CD14-positive monocyte (primary cell): ENCODE results near the gene KLHL36. TPM values are rescaled to one million over a fixed set of nuclear protein-coding genes. Genes with fewer than 3 reads are reported as not detected.

Experiments
- DNase-seq, 3 donors: peaks; one replicate each; pipeline ENCODE4 v3.0.0-alpha.2; 2011 to 2022
- H2AFZ ChIP-seq: 2 replicates; pipeline ENCODE4 v1.6.0; 2012; ENCODE audit warnings: mild to moderate bottlenecking, low read depth, low read length, inconsistent platforms; ENCODE audit not compliant: insufficient read depth, poor library complexity, severe bottlenecking
- H3K27ac ChIP-seq, 2 donors: 1 replicate in 1 of 2; 2 replicates in 1 of 2; pipeline ENCODE4 v1.5.1; 2012 to 2013; ENCODE audit warnings: low read length in 2 of 2, control low read depth in 1 of 2, inconsistent platforms in 1 of 2, low read depth in 1 of 2, mild to moderate bottlenecking in 1 of 2
- H3K27me3 ChIP-seq, 2 donors: one replicate each; pipeline versions ENCODE4 v1.6.0 to v1.6.1; 2011 to 2013; ENCODE audit warnings: low read length in 2 of 2; ENCODE audit not compliant: control insufficient read depth in 2 of 2, insufficient read depth in 2 of 2
- H3K36me3 ChIP-seq, 2 donors: replicated peaks in 1 of 2; 1 replicate in 1 of 2; 2 replicates in 1 of 2; pipeline versions ENCODE4 v1.5.1 to v1.6.1; 2012 to 2013; ENCODE audit warnings: low read length in 2 of 2, control low read depth in 1 of 2, inconsistent platforms in 1 of 2, mild to moderate bottlenecking in 1 of 2; ENCODE audit not compliant: insufficient read depth in 2 of 2, control insufficient read depth in 1 of 2
- H3K4me1 ChIP-seq, 2 donors: 1 replicate in 1 of 2; 2 replicates in 1 of 2; pipeline versions ENCODE4 v1.5.1 to v1.6.1; 2012 to 2013; ENCODE audit warnings: low read length in 2 of 2, control low read depth in 1 of 2, inconsistent platforms in 1 of 2, mild to moderate bottlenecking in 1 of 2, moderate library complexity in 1 of 2; ENCODE audit not compliant: insufficient read depth in 2 of 2, control insufficient read depth in 1 of 2
- H3K4me2 ChIP-seq: replicated peaks from 2 replicates; pipeline ENCODE3; 2012; ENCODE audit warnings: low read length, moderate library complexity, mild to moderate bottlenecking; ENCODE audit not compliant: poor library complexity, severe bottlenecking; ENCODE audit errors: extremely low read depth
- H3K4me3 ChIP-seq, 3 experiments: fragments of 200-600 bp in 1 of 3; sonication (generic) in 1 of 3; replicated peaks in 1 of 3; 1 replicate in 2 of 3; 2 replicates in 1 of 3; pipeline ENCODE4 v1.5.1; 2011 to 2013; ENCODE audit warnings: low read length in 3 of 3, mild to moderate bottlenecking in 3 of 3, control low read depth in 2 of 3, low read depth in 2 of 3, inconsistent platforms in 1 of 3, moderate library complexity in 1 of 3
- H3K79me2 ChIP-seq: 2 replicates; pipeline ENCODE4 v1.6.0; 2012; ENCODE audit warnings: mild to moderate bottlenecking, control low read depth, inconsistent platforms, low read length, moderate library complexity; ENCODE audit not compliant: insufficient read depth
- H3K9ac ChIP-seq: 2 replicates; pipeline ENCODE4 v1.6.0; 2017; ENCODE audit warnings: low read length, mild to moderate bottlenecking; ENCODE audit not compliant: insufficient read depth, poor library complexity, severe bottlenecking
- H3K9me3 ChIP-seq, 2 donors: replicated peaks in 1 of 2; 1 replicate in 1 of 2; 2 replicates in 1 of 2; pipeline versions ENCODE4 v1.5.1 to v1.6.1; 2012 to 2013; ENCODE audit warnings: low read length in 2 of 2, control low read depth in 1 of 2; ENCODE audit not compliant: control insufficient read depth in 1 of 2, insufficient read depth in 1 of 2
- H4K20me1 ChIP-seq: 2 replicates; pipeline ENCODE4 v1.6.0; 2012; ENCODE audit warnings: mild to moderate bottlenecking, low read length, control low read depth, moderate library complexity; ENCODE audit not compliant: insufficient read depth
- H3K27ac Mint-ChIP-seq, 7 donors: one replicate each; pipeline ENCODE4 v1.8.0; 2020; ENCODE audit warnings: mild to moderate bottlenecking in 7 of 7, mixed read lengths in 7 of 7, moderate library complexity in 6 of 7, inconsistent platforms in 2 of 7
- H3K27me3 Mint-ChIP-seq, 3 donors: one replicate each; pipeline ENCODE4 v1.8.0; 2021 to 2022; ENCODE audit warnings: low read depth in 3 of 3, mild to moderate bottlenecking in 3 of 3, mixed read lengths in 3 of 3, moderate library complexity in 3 of 3, inconsistent platforms in 1 of 3
- H3K36me3 Mint-ChIP-seq, 2 donors: one replicate each; pipeline ENCODE4 v1.8.0; 2020; ENCODE audit warnings: mixed read lengths in 2 of 2, inconsistent platforms in 1 of 2, mild to moderate bottlenecking in 1 of 2
- H3K4me1 Mint-ChIP-seq: one replicate; pipeline ENCODE4 v1.8.0; 2020; ENCODE audit warnings: mild to moderate bottlenecking, mixed read lengths
- H3K4me3 Mint-ChIP-seq, 2 donors: one replicate each; pipeline ENCODE4 v1.8.0; 2020; ENCODE audit warnings: mild to moderate bottlenecking in 2 of 2, mixed read lengths in 2 of 2, moderate library complexity in 1 of 2
- H3K9me3 Mint-ChIP-seq, 7 donors: one replicate each; pipeline ENCODE4 v1.8.0; 2020 to 2022; ENCODE audit warnings: mixed read lengths in 7 of 7, mild to moderate bottlenecking in 6 of 7, moderate library complexity in 6 of 7, inconsistent platforms in 2 of 7
- WGBS: methylation state at CpG from one replicate; pipeline ENCODE4 v1.1.5; 2013; ENCODE audit warnings: missing lambda C conversion rate; ENCODE audit not compliant: insufficient coverage; 5-methylcytosine and 5-hydroxymethylcytosine counted together
- intact Hi-C, 2 donors: fragments of 100-400 bp; cut with micrococcal nuclease; formaldehyde crosslinking; loops; one replicate each; pipeline versions ENCODE4 v1.15.0 to v1.15.1; 2023
- polyA plus RNA-seq, 3 donors: library from polyadenylated mRNA; depleted of rRNA in 1 of 3; unstranded in 2 of 3; stranded (reverse) in 1 of 3; fragments of 300-500 nt in 2 of 3; fragments of >200 nt in 1 of 3; fragmentation: Illumina TruSeq in 2 of 3; gene quantifications; 1 replicate in 2 of 3; 2 replicates in 1 of 3; pipeline ENCODE4 v1.2.3, GENCODE V29; 2012 to 2021
- TF ChIP-seq, protein P1 (sequence below): fragments of 200-600 bp; IDR thresholded peaks from one replicate; pipeline ENCODE4 v1.8.0; 2022; ENCODE audit warnings: antibody characterized with exemption, mild to moderate bottlenecking

The KLHL36 gene
- polyA plus RNA-seq, 3 donors = 12.1 to 50.8 (median 14.2) TPM

DNA sequence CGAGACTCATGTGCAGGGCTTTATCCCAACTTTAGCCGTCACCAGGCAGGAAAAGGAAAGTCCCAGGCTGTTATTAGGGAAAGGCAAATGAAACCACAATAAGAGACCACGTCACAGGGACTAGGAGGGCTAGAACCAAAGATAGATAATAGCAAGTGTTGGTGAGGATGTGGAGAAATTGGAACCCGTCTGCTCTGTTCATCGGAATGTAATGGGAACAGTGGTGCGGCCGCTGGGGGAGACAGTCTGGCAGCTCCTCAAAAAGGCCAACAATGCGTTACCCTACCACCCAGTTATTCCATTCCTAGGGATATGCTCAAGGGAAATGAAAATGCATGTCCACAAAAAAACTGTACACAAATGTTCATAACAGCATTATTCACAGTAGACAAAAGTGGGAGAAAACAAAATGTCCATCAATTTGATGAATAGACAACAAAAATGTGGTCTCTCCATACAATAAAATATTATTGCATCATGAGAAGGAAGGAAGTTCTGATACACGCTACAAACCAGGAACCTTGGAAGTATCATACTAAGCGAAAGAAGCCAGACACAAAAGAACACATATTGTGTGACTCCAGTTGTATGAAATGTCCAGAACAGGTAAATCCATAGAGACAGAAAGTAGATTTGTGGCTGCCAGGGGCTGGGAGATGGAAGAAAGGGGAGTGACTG is 32.0 kb downstream of the KLHL36 start:
- Mint-ChIP-seq H3K27me3 (peaks cover 0 to 7% (median 4%) of the 10 kb centered on the region in 3 donors), H3K9me3 (no peaks in the 10 kb centered on the region), H3K4me1 (peaks cover 12% of the 10 kb centered on the region), H3K4me3 (peak overlapping the region in 1 of 2 donors; percentile 56), H3K36me3 (no peaks in the 10 kb centered on the region), H3K27ac (peak overlapping the region in 1 of 7 donors; percentile 25)
- WGBS = 84% methylated on average over 4 of the region's 10 CpGs
- Histone ChIP-seq H4K20me1 (no peaks in the 10 kb centered on the region), H3K79me2 (no peaks in the 10 kb centered on the region), H3K9me3 (no peaks in the 10 kb centered on the region), H3K36me3 (no peaks in the 10 kb centered on the region), H3K27ac (no peak overlapping the region), H3K9ac (no peak overlapping the region), H3K4me1 (peaks cover 3 to 15% of the 10 kb centered on the region in 2 donors), H3K4me3 (no peak overlapping the region), H3K27me3 (no peaks in the 10 kb centered on the region), H3K4me2 (no peak overlapping the region), H2AFZ (no peak overlapping the region)
- peak in 2 of 3 donors; percentile 15 to 24 for DNase-seq
- TF ChIP-seq, protein P1, sequence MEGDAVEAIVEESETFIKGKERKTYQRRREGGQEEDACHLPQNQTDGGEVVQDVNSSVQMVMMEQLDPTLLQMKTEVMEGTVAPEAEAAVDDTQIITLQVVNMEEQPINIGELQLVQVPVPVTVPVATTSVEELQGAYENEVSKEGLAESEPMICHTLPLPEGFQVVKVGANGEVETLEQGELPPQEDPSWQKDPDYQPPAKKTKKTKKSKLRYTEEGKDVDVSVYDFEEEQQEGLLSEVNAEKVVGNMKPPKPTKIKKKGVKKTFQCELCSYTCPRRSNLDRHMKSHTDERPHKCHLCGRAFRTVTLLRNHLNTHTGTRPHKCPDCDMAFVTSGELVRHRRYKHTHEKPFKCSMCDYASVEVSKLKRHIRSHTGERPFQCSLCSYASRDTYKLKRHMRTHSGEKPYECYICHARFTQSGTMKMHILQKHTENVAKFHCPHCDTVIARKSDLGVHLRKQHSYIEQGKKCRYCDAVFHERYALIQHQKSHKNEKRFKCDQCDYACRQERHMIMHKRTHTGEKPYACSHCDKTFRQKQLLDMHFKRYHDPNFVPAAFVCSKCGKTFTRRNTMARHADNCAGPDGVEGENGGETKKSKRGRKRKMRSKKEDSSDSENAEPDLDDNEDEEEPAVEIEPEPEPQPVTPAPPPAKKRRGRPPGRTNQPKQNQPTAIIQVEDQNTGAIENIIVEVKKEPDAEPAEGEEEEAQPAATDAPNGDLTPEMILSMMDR = no peak
- intact Hi-C loops = no loop called here

DNA sequence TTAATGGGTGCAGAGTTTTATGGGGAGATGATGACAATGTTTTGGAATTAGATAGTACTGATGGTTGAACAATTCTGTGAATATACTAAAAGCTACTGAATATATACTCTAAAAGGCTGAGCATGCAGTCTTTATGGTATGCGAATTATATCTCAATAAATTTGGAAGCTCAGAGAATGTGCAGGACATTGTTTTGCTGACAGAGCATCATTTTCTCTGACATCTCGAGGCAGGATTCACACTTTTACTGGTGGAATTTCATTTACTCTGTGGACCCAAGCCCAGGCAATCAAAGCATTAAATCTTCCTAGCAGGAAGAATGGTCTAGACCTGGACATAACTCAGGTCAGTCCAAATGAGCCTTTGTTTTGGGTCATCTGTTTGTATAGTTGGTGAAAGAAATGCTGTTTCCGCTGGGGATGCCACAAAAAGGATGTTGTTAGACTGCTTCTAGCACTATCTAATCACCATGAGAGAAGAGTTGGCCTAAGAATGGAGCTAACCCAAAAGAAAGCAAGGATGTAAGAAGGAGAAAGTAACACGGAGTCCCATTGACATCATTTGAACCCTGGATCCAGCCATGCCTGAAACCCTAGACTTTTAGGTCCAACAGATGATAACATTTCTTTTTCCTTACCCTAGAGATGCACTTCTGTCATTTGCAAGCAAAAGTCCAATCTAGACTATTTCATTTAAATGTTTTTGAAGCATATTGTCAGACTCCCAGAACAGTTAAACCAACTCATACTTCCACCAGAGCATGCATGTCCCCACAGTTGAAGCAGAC is 32.7 kb downstream of the KLHL36 start:
- TF ChIP-seq, protein P1 = no peak
- Histone ChIP-seq H3K4me3 (no peak overlapping the region), H3K4me2 (no peak overlapping the region), H3K27me3 (no peaks in the 10 kb centered on the region), H3K9me3 (no peaks in the 10 kb centered on the region), H3K79me2 (no peaks in the 10 kb centered on the region), H4K20me1 (no peaks in the 10 kb centered on the region), H3K9ac (no peak overlapping the region), H3K27ac (no peak overlapping the region), H3K36me3 (no peaks in the 10 kb centered on the region), H2AFZ (no peak overlapping the region), H3K4me1 (peaks cover 3 to 15% of the 10 kb centered on the region in 2 donors)
- H3K9me3 Mint-ChIP-seq = no peaks in the 10 kb centered on the region
- WGBS = 93% methylated on average over 2 of the region's 4 CpGs
- peaks cover 0 to 7% (median 4%) of the 10 kb centered on the region in 3 donors for H3K27me3 Mint-ChIP-seq
- DNase-seq = no peak
- peaks cover 12% of the 10 kb centered on the region for H3K4me1 Mint-ChIP-seq
- no peak overlapping the region for H3K27ac Mint-ChIP-seq
- peak overlapping the region in 1 of 2 donors; percentile 56 for H3K4me3 Mint-ChIP-seq
- H3K36me3 Mint-ChIP-seq = no peaks in the 10 kb centered on the region
- intact Hi-C loops = no loop called here
